ENCODE results near the gene FTSJ1.

DNA sequence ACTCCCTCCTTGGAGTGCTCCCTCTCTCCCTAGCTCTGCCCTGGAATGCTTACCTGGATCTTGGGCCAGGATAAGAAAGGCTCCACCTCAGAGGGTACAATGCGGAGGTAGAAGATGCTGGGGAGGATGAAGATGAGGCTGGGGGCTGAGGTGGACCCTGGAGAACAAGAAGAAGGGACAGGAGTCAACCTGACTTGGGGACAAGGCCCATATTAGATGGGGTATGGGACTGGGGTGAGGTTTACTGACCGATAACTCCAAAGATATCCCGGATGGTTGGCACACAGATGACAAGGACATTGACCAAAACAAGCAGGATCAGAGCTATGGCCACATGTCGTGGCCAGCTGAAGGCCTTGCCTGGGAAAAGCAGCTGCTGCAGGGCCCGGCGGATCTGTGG lies 16.5 kb upstream of the FTSJ1 start:
- TF ChIP-seq, protein P1, sequence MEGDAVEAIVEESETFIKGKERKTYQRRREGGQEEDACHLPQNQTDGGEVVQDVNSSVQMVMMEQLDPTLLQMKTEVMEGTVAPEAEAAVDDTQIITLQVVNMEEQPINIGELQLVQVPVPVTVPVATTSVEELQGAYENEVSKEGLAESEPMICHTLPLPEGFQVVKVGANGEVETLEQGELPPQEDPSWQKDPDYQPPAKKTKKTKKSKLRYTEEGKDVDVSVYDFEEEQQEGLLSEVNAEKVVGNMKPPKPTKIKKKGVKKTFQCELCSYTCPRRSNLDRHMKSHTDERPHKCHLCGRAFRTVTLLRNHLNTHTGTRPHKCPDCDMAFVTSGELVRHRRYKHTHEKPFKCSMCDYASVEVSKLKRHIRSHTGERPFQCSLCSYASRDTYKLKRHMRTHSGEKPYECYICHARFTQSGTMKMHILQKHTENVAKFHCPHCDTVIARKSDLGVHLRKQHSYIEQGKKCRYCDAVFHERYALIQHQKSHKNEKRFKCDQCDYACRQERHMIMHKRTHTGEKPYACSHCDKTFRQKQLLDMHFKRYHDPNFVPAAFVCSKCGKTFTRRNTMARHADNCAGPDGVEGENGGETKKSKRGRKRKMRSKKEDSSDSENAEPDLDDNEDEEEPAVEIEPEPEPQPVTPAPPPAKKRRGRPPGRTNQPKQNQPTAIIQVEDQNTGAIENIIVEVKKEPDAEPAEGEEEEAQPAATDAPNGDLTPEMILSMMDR (IDR thresholded peaks at IDR 0.05), result no peak
- TF ChIP-seq POLR2A (IDR thresholded peaks at IDR 0.05) (no peak), EP300 (IDR thresholded peaks at IDR 0.05) (no peak), POLR2AphosphoS5 (IDR thresholded peaks at IDR 0.05) (no peak)

All from sigmoid colon (tissue), 4 donors.